ENCODE data around the gene NBPF3.
"Not testable (repeated sequence)": the region's sequence is repeated elsewhere in the genome, so short reads cannot be mapped to it uniquely, and the experiment has no call there.

Gene NBPF3

DNA sequence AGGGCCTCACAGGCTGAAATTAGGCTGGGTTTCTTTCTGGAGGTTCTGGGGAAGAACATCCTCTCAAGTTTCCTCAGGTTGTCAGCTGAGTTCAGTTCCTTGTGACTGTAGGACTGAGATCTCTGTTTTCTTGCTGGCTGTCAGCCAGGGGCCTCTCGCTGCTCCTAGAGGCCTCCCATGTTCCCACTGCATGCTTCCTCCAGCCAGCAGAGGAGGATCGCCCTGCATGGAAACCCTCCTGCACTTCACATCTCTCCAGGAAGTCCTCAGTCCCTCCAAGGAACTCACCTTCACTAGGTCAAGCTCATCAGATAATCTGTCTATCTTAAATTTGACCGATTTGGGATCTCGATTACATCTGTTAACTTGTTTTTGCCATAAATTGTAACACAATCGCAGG lies 15.0 kb downstream of the NBPF3 start:
- not testable (repeated sequence) for H3K79me2 ChIP-seq (ENCODE audit: insufficient read depth, low read length); DNase-seq; H3K4me2 ChIP-seq (ENCODE audit: insufficient read depth, low read length); H4K20me1 ChIP-seq (ENCODE audit: insufficient read depth, low read length); H2AFZ ChIP-seq (ENCODE audit: low read depth, low read length); ATAC-seq (ENCODE audit: insufficient read depth, low read depth); H3K9me3 ChIP-seq (ENCODE audit: insufficient read depth, low read length, severe bottlenecking); H3K9ac ChIP-seq (ENCODE audit: low read depth, low read length); H3K4me3 ChIP-seq (ENCODE audit: low read depth in 1 of 2, low read length in 2 of 2); H3K27me3 ChIP-seq (ENCODE audit: insufficient read depth, low read length, poor library complexity); H3K36me3 ChIP-seq (ENCODE audit: insufficient read depth, low read length)
- Histone ChIP-seq H3K27ac (ENCODE audit: low read length) (peak overlapping the region; percentile 73; the same call in 1 of the 2 replicates), H3K4me1 (ENCODE audit: insufficient read depth, low read length) (peaks cover 32% of the 10 kb centered on the region)

DNA sequence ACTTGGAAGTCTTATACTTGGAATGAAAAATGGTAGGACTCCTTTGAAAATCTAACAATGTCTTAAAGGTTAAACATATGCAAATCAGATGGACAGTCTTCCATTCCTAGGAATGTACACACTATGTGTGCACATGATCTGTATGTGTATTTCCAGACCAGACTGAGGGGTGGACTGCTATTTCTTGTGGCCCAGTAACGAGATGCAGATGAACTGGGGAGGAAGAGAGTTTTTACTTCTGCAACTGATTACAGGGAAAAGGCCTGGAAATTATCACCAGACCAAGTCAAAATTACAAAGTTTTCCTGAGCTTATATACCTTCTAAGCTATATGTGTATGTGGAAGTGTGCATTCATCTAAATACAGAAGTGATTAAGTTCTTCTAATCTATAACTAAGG lies 17.7 kb downstream of the NBPF3 start:
- H3K79me2 ChIP-seq (ENCODE audit: insufficient read depth, low read length) = no peaks in the 10 kb centered on the region
- no peak overlapping the region for H3K4me2 ChIP-seq (ENCODE audit: insufficient read depth, low read length)
- H3K4me1 ChIP-seq (ENCODE audit: insufficient read depth, low read length) = peaks cover 21% of the 10 kb centered on the region
- no peaks in the 10 kb centered on the region for H3K9me3 ChIP-seq (ENCODE audit: insufficient read depth, low read length, severe bottlenecking)
- ATAC-seq (ENCODE audit: insufficient read depth, low read depth) (no peak), DNase-seq (no peak)
- H3K27ac ChIP-seq (ENCODE audit: low read length) = no peak overlapping the region
- H3K9ac ChIP-seq (ENCODE audit: low read depth, low read length) = no peak overlapping the region
- no peaks in the 10 kb centered on the region for H4K20me1 ChIP-seq (ENCODE audit: insufficient read depth, low read length)
- no peak overlapping the region for H2AFZ ChIP-seq (ENCODE audit: low read depth, low read length)
- H3K4me3 ChIP-seq (ENCODE audit: low read depth in 1 of 2, low read length in 2 of 2) = no peak overlapping the region
- H3K27me3 ChIP-seq (ENCODE audit: insufficient read depth, low read length, poor library complexity) = no peaks in the 10 kb centered on the region
- no peak for TF ChIP-seq EZH2 (IDR thresholded peaks at IDR 0.05; ENCODE audit: borderline replicate concordance, low read depth, low read length, severe bottlenecking)
- TF ChIP-seq, protein P1, sequence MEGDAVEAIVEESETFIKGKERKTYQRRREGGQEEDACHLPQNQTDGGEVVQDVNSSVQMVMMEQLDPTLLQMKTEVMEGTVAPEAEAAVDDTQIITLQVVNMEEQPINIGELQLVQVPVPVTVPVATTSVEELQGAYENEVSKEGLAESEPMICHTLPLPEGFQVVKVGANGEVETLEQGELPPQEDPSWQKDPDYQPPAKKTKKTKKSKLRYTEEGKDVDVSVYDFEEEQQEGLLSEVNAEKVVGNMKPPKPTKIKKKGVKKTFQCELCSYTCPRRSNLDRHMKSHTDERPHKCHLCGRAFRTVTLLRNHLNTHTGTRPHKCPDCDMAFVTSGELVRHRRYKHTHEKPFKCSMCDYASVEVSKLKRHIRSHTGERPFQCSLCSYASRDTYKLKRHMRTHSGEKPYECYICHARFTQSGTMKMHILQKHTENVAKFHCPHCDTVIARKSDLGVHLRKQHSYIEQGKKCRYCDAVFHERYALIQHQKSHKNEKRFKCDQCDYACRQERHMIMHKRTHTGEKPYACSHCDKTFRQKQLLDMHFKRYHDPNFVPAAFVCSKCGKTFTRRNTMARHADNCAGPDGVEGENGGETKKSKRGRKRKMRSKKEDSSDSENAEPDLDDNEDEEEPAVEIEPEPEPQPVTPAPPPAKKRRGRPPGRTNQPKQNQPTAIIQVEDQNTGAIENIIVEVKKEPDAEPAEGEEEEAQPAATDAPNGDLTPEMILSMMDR (IDR thresholded peaks at IDR 0.05; ENCODE audit: borderline replicate concordance, extremely low read depth, low read length, poor library complexity, severe bottlenecking) = no peak
- no peaks in the 10 kb centered on the region for H3K36me3 ChIP-seq (ENCODE audit: insufficient read depth, low read length)

DNA sequence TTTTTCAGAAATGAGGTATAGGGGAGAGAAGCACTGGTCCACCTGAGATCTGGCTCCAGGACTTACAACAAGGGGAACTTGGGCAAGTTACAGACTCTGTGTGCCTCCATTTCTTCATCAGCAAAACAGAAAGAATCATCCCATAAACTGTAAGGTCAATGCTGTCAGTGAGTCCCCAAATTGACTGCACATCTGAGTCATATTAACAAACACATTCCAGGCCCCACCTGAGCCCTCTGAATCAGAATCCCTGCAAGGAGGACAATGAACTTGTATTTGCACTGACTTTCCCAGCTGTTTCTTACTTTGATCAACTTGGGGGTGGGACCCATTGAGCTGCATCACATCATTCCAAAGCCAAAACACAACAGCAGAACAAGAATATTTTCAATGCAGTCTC lies 25.2 kb downstream of the NBPF3 start:
- not testable (repeated sequence) for DNase-seq; H3K4me1 ChIP-seq (ENCODE audit: insufficient read depth, low read length); H3K27ac ChIP-seq (ENCODE audit: low read length); H3K79me2 ChIP-seq (ENCODE audit: insufficient read depth, low read length); ATAC-seq (ENCODE audit: insufficient read depth, low read depth); H3K9me3 ChIP-seq (ENCODE audit: insufficient read depth, low read length, severe bottlenecking); H3K36me3 ChIP-seq (ENCODE audit: insufficient read depth, low read length); H3K27me3 ChIP-seq (ENCODE audit: insufficient read depth, low read length, poor library complexity); H4K20me1 ChIP-seq (ENCODE audit: insufficient read depth, low read length); H3K4me3 ChIP-seq (ENCODE audit: low read depth in 1 of 2, low read length in 2 of 2); H3K9ac ChIP-seq (ENCODE audit: low read depth, low read length); H2AFZ ChIP-seq (ENCODE audit: low read depth, low read length); H3K4me2 ChIP-seq (ENCODE audit: insufficient read depth, low read length)

DNA sequence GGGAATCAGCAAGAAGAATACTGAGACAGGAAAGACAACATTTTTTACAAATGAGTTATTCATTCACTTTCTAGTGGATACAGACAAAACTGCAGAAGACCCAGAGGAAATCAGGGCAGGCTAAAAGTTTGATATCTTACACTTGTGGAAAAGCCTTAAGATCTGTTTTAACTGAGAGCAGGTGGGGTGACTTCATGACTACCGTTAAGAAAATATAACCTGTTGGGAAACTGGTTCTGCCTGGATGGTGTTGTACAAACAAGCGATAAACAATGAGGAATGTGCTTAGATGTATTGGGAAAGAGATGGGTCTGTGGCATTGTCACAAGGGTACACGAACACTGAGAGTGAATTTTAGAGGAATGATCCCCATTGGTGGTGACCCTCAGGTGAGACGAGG lies 28.0 kb downstream of the NBPF3 start:
- not testable (repeated sequence) for H3K27ac ChIP-seq (ENCODE audit: low read length); H3K27me3 ChIP-seq (ENCODE audit: insufficient read depth, low read length, poor library complexity); H3K4me3 ChIP-seq (ENCODE audit: low read depth in 1 of 2, low read length in 2 of 2); H3K9ac ChIP-seq (ENCODE audit: low read depth, low read length); H4K20me1 ChIP-seq (ENCODE audit: insufficient read depth, low read length); DNase-seq; ATAC-seq (ENCODE audit: insufficient read depth, low read depth); H3K4me1 ChIP-seq (ENCODE audit: insufficient read depth, low read length); H3K4me2 ChIP-seq (ENCODE audit: insufficient read depth, low read length); H3K79me2 ChIP-seq (ENCODE audit: insufficient read depth, low read length); H3K36me3 ChIP-seq (ENCODE audit: insufficient read depth, low read length); H2AFZ ChIP-seq (ENCODE audit: low read depth, low read length); H3K9me3 ChIP-seq (ENCODE audit: insufficient read depth, low read length, severe bottlenecking)

DNA sequence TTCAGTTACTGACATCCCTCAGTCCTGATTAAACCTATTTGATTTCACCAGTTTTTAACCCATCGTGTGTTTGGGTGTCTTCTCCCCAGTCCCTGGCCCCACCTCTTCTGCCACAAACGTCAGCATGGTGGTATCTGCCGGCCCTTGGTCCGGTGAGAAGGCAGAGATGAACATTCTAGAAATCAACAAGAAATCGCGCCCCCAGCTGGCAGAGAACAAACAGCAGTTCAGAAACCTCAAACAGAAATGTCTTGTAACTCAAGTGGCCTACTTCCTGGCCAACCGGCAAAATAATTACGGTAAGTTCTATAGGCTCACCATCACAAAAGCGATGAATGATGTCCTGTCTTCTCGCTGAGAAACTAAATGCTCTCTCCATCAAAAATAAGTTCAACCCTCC lies 28.7 kb downstream of the NBPF3 start:
- Histone ChIP-seq H2AFZ (ENCODE audit: low read depth, low read length) (no peak overlapping the region), H3K27ac (ENCODE audit: low read length) (no peak overlapping the region), H3K79me2 (ENCODE audit: insufficient read depth, low read length) (no peaks in the 10 kb centered on the region), H4K20me1 (ENCODE audit: insufficient read depth, low read length) (no peaks in the 10 kb centered on the region), H3K4me2 (ENCODE audit: insufficient read depth, low read length) (no peak overlapping the region), H3K9me3 (ENCODE audit: insufficient read depth, low read length, severe bottlenecking) (no peaks in the 10 kb centered on the region), H3K4me3 (ENCODE audit: low read depth in 1 of 2, low read length in 2 of 2) (no peak overlapping the region), H3K4me1 (ENCODE audit: insufficient read depth, low read length) (no peaks in the 10 kb centered on the region), H3K9ac (ENCODE audit: low read depth, low read length) (no peak overlapping the region), H3K27me3 (ENCODE audit: insufficient read depth, low read length, poor library complexity) (no peaks in the 10 kb centered on the region), H3K36me3 (ENCODE audit: insufficient read depth, low read length) (no peaks in the 10 kb centered on the region)
- ATAC-seq (ENCODE audit: insufficient read depth, low read depth) (no peak), DNase-seq (no peak)
- no peak for TF ChIP-seq EZH2 (IDR thresholded peaks at IDR 0.05; ENCODE audit: borderline replicate concordance, low read depth, low read length, severe bottlenecking)
- TF ChIP-seq, protein P1 (IDR thresholded peaks at IDR 0.05; ENCODE audit: borderline replicate concordance, extremely low read depth, low read length, poor library complexity, severe bottlenecking) = peak; percentile 39
